HEK293T (cell line): ENCODE results near the gene NOL3.

Source experiments
- CTCF ChIA-PET: fragments of 350-600 bp; formaldehyde crosslinking; extraction: SDS; loops from one replicate; lab custom pipeline; 2021; ENCODE audit warnings: antibody characterized with exemption, inconsistent platforms; lab: Yijun Ruan, JAX
- POLR2A ChIA-PET: fragments of 350-600 bp; formaldehyde crosslinking; extraction: SDS; loops from one replicate; lab custom pipeline; 2020; ENCODE audit warnings: antibody characterized with exemption, inconsistent platforms; lab: Yijun Ruan, JAX
- DNase-seq: peaks from one replicate; pipeline ENCODE4 v3.0.0; 2012; ENCODE audit warnings: mixed read lengths; ENCODE audit errors: extremely low spot score
- ARNT ChIP-seq: fragments of 450-650 bp; IDR thresholded peaks from 2 replicates; pipeline ENCODE4 v1.6.1; 2017; ENCODE audit warnings: mild to moderate bottlenecking
- BHLHE40 ChIP-seq: fragments of 450-650 bp; IDR thresholded peaks from 2 replicates; pipeline ENCODE4 v1.6.1; 2016; ENCODE audit warnings: mild to moderate bottlenecking, moderate library complexity, borderline replicate concordance
- CTBP1 ChIP-seq: fragments of 450-650 bp; IDR thresholded peaks from 2 replicates; pipeline ENCODE4 v1.6.1; 2016; ENCODE audit warnings: borderline replicate concordance
- ELF4 ChIP-seq: fragments of 450-650 bp; IDR thresholded peaks from 2 replicates; pipeline ENCODE4 v1.6.1; 2017; ENCODE audit warnings: antibody characterized with exemption
- FOXA1 ChIP-seq: fragments of 450-650 bp; IDR thresholded peaks from 2 replicates; pipeline ENCODE4 v1.6.1; 2016; ENCODE audit warnings: mild to moderate bottlenecking
- FOXK2 ChIP-seq: fragments of 450-650 bp; IDR thresholded peaks from 2 replicates; pipeline ENCODE4 v1.6.1; 2016; ENCODE audit warnings: mild to moderate bottlenecking
- FOXM1 ChIP-seq: fragments of 450-650 bp; IDR thresholded peaks from 2 replicates; pipeline ENCODE4 v1.6.1; 2017; ENCODE audit warnings: mild to moderate bottlenecking, borderline replicate concordance
- HDGF ChIP-seq: fragments of 450-650 bp; IDR thresholded peaks from 2 replicates; pipeline ENCODE4 v1.6.1; 2017; ENCODE audit warnings: antibody characterized with exemption, borderline replicate concordance
- L3MBTL2 ChIP-seq: fragments of 450-650 bp; conservative IDR thresholded peaks from 2 replicates; pipeline ENCODE4 v1.6.1; 2016; ENCODE audit warnings: mild to moderate bottlenecking
- LEF1 ChIP-seq: fragments of 450-650 bp; IDR thresholded peaks from 2 replicates; pipeline ENCODE4 v1.6.1; 2017; ENCODE audit warnings: mild to moderate bottlenecking, borderline replicate concordance
- NFRKB ChIP-seq: fragments of 450-650 bp; IDR thresholded peaks from 2 replicates; pipeline ENCODE4 v1.6.1; 2016; ENCODE audit warnings: mild to moderate bottlenecking, moderate library complexity
- PKNOX1 ChIP-seq: fragments of 450-650 bp; IDR thresholded peaks from 2 replicates; pipeline ENCODE4 v1.6.1; 2016
- SP1 ChIP-seq: fragments of 450-650 bp; IDR thresholded peaks from 2 replicates; pipeline ENCODE4 v1.6.1; 2017
- SUZ12 ChIP-seq: fragments of 450-650 bp; IDR thresholded peaks from 2 replicates; pipeline ENCODE4 v1.6.1; 2016; ENCODE audit warnings: mild to moderate bottlenecking
- TARDBP ChIP-seq: fragments of 450-650 bp; IDR thresholded peaks from 2 replicates; pipeline ENCODE4 v1.6.1; 2016
- ZNF384 ChIP-seq: fragments of 450-650 bp; IDR thresholded peaks from 2 replicates; pipeline ENCODE4 v1.6.1; 2016

Gene NOL3

GRCh38 chr16:67182288-67182687 lies 11.9 kb downstream of the NOL3 start:
- no peak for DNase-seq
- ChIA-PET POLR2A (interaction anchor here (0.7 to 1.1 kb wide), 2 partner anchors 12 to 228 kb away, joined by 3 to 5 read pairs; partner anchors contain the start of gene NOL3), CTCF (interaction anchor here (0.7 to 0.9 kb wide), 3 partner anchors 12 to 27 kb away, joined by 3 read pairs; partner anchors contain the start of gene NOL3)
- TF ChIP-seq SUZ12, result no peak
- no peak for TF ChIP-seq BHLHE40
- no peak for TF ChIP-seq ARNT
- no peak for TF ChIP-seq FOXA1
- no peak for TF ChIP-seq CTBP1
- TF ChIP-seq SP1, result no peak

- CTCF ChIA-PET, result interaction anchor here (0.9 kb wide), 1 partner anchor 13 kb away, joined by 3 read pairs; the partner anchor contains the start of gene NOL3
- POLR2A ChIA-PET, result no interaction called here
- TF ChIP-seq NFRKB (no peak), ZNF384 (no peak), SP1 (no peak), TARDBP (no peak), PKNOX1 (no peak), BHLHE40 (no peak), LEF1 (no peak), FOXK2 (no peak), SUZ12 (no peak), HDGF (no peak), ELF4 (no peak), FOXA1 (no peak), L3MBTL2 (no peak; the same call in 1 of the 2 replicates), ARNT (no peak), CTBP1 (no peak), FOXM1 (no peak)
- DNase-seq, result no peak
These were observed 12.9 kb downstream of the NOL3 start for GRCh38 chr16:67183284-67183626.

GRCh38 chr16:67183627-67184452 lies 13.5 kb downstream of the NOL3 start, which contains the start of gene MATCAP1:
TSS of gene MATCAP1 (minus strand) at chr16:67183963. CDS start at chr16:67180610, 3,353 bp downstream.
- TF ChIP-seq NFRKB, result no peak
- no peak for TF ChIP-seq HDGF
- no peak for TF ChIP-seq ZNF384
- no peak for TF ChIP-seq SUZ12
- TF ChIP-seq SP1, result peak; percentile 77
- TF ChIP-seq ELF4, result no peak
- no peak for TF ChIP-seq BHLHE40
- TF ChIP-seq PKNOX1, result peak; percentile 99
- no peak for TF ChIP-seq LEF1
- ChIA-PET POLR2A (interaction anchor here (1.5 kb wide), 1 partner anchor 166 kb away, joined by 5 read pairs; no protein-coding TSS in a partner anchor), CTCF (interaction anchor here (0.6 kb wide), 1 partner anchor 147 kb away, joined by 3 read pairs; no protein-coding TSS in a partner anchor)
- DNase-seq, result peak; percentile 97

GRCh38 chr16:67184453-67184994 lies 14.2 kb downstream of the NOL3 start:
- DNase-seq, result no peak
- ChIA-PET POLR2A (interaction anchor here (1.5 kb wide), 1 partner anchor 167 kb away, joined by 5 read pairs; no protein-coding TSS in a partner anchor), CTCF (interaction anchor here (0.5 to 1.2 kb wide), 4 partner anchors 13 to 280 kb away, joined by 3 to 5 read pairs (median 3); no protein-coding TSS in a partner anchor)
- TF ChIP-seq TARDBP, result no peak
- no peak for TF ChIP-seq SP1

- POLR2A ChIA-PET, result interaction anchor here (0.7 to 1.5 kb wide), 3 partner anchors 26 to 167 kb away, joined by 3 to 5 read pairs (median 3); no protein-coding TSS in a partner anchor
- CTCF ChIA-PET, result interaction anchor here (0.5 to 1.2 kb wide), 7 partner anchors 12 to 280 kb away, joined by 3 to 5 read pairs (median 3); no protein-coding TSS in a partner anchor
- peak; percentile 78 for DNase-seq
- no peak for TF ChIP-seq ELF4
- TF ChIP-seq ARNT, result no peak
- no peak for TF ChIP-seq FOXM1
- no peak for TF ChIP-seq HDGF
- TF ChIP-seq FOXK2, result no peak
- TF ChIP-seq TARDBP, result no peak
- no peak for TF ChIP-seq SUZ12
- no peak for TF ChIP-seq PKNOX1
- no peak for TF ChIP-seq BHLHE40
- TF ChIP-seq L3MBTL2, result no peak
These were observed 14.8 kb downstream of the NOL3 start for GRCh38 chr16:67184995-67185650.
